B cell (primary cell): ENCODE data around the gene CEP350.

ENCODE experiments used
- CTCF ChIP-seq: fragments of 200-600 bp; IDR thresholded peaks from one replicate; pipeline ENCODE4 v1.8.0; 2022; ENCODE audit warnings: antibody characterized with exemption, mild to moderate bottlenecking
- EZH2 ChIP-seq: IDR thresholded peaks from 2 replicates; pipeline ENCODE4 v1.6.1; 2012; ENCODE audit warnings: borderline replicate concordance, low read depth, mild to moderate bottlenecking, moderate library complexity, low read length; ENCODE audit not compliant: insufficient read depth, poor library complexity, severe bottlenecking

GRCh38 chr1:180117764-180118116 is 163.1 kb downstream of the CEP350 start:
- TF ChIP-seq CTCF (no peak), EZH2 (no peak)
